Vagina (tissue), 2 donors: Measurements from ENCODE around the gene LRRC3.

Experiments used
- POLR2A ChIP-seq, 2 donors: fragments of 450-650 bp; IDR thresholded peaks; one replicate each; pipeline ENCODE4 v1.6.1; 2017; ENCODE audit warnings: antibody characterized with exemption in 2 of 2, mild to moderate bottlenecking in 2 of 2, moderate library complexity in 2 of 2
- POLR2AphosphoS5 ChIP-seq, 2 donors: sonication (generic); formaldehyde crosslinking; IDR thresholded peaks; one replicate each; pipeline ENCODE4 v1.9.0; 2017; ENCODE audit warnings: antibody characterized with exemption in 2 of 2, mild to moderate bottlenecking in 2 of 2, low read depth in 1 of 2; ENCODE audit not compliant: insufficient read depth in 1 of 2
- TF ChIP-seq, protein P1 (sequence below), 3 experiments: fragments of 450-650 bp in 2 of 3; fragments of 200-600 bp in 1 of 3; sonication (generic) in 1 of 3; IDR thresholded peaks; one replicate each; pipeline ENCODE4 v1.5.1; 2017 to 2019; ENCODE audit warnings: antibody characterized with exemption in 3 of 3, mild to moderate bottlenecking in 2 of 3, moderate library complexity in 2 of 3

DNA sequence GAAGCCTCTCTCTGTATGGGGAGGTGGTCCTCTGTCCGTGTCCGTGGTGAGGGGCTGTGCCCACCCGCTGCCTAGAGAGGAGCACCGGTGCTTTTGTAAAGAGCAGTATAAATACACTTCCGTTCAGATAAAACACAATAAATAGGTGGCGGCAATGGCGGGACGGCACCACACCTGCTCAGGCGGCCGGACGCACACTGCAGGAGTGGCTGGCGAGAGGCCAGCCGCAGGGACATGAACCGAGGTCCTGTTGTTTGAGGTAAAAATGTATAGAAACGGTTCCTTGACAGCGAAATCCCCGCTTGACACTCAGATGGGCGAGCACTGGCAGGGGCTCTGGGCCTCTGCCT, 43.9 kb downstream of the LRRC3 start:
- TF ChIP-seq, protein P1, sequence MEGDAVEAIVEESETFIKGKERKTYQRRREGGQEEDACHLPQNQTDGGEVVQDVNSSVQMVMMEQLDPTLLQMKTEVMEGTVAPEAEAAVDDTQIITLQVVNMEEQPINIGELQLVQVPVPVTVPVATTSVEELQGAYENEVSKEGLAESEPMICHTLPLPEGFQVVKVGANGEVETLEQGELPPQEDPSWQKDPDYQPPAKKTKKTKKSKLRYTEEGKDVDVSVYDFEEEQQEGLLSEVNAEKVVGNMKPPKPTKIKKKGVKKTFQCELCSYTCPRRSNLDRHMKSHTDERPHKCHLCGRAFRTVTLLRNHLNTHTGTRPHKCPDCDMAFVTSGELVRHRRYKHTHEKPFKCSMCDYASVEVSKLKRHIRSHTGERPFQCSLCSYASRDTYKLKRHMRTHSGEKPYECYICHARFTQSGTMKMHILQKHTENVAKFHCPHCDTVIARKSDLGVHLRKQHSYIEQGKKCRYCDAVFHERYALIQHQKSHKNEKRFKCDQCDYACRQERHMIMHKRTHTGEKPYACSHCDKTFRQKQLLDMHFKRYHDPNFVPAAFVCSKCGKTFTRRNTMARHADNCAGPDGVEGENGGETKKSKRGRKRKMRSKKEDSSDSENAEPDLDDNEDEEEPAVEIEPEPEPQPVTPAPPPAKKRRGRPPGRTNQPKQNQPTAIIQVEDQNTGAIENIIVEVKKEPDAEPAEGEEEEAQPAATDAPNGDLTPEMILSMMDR (IDR thresholded peaks at IDR 0.05), result no peak
- TF ChIP-seq POLR2AphosphoS5 (IDR thresholded peaks at IDR 0.05; ENCODE audit: insufficient read depth in 1 of 2, low read depth in 1 of 2) (no peak), POLR2A (IDR thresholded peaks at IDR 0.05) (no peak)
